TTC549 (cell line): Measurements from ENCODE around the gene AHI1.

Experiments used
- FAIRE-seq: peaks from 2 replicates; lab custom pipeline; 2012; peaks lifted over from hg19 to GRCh38; lab: Jason Lieb, UNC

AHI1 gene

DNA sequence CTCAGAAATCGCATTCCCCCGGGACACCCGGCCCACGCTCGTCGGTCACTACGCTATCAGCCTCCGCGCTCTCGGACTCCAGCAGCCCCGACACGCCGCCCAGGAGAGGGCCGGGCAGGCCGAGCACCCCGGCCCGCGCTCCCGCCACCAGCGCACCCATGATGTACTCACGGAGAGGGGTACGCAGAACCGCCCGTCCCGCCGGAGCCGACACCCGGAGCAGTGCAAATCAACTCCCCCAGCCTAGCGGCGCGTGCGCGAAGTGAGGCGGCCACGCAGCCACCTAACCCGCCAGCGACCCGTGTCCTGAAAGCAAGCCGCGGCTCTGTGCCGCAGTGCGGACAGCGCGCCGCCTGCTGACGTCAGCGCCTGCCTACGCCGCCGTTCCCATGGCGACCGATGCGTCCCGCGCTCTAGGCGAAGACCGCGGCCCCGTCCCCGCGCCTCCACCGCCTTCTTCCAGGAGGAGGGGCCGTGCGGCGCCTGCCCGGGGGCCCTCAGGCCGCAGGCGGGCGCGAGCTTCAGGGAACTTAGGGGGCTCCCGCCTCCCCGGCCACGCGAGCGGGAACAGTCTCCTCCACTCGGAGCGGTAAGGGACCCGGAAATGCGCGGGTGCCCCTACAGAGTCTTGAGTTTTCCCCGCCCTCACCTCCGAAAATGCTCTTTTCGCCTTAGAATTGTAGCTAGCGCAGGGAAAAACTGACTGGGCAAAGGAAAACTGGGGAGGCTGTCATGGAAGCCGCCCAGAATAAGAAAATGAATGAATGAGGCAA is at the start of gene AHI1:
TSS of gene AHI1 (minus strand) at position 329 of the 773 bp plus-strand sequence. CDS start 5,503 bp downstream, outside the sequence.
- no peak for FAIRE-seq

DNA sequence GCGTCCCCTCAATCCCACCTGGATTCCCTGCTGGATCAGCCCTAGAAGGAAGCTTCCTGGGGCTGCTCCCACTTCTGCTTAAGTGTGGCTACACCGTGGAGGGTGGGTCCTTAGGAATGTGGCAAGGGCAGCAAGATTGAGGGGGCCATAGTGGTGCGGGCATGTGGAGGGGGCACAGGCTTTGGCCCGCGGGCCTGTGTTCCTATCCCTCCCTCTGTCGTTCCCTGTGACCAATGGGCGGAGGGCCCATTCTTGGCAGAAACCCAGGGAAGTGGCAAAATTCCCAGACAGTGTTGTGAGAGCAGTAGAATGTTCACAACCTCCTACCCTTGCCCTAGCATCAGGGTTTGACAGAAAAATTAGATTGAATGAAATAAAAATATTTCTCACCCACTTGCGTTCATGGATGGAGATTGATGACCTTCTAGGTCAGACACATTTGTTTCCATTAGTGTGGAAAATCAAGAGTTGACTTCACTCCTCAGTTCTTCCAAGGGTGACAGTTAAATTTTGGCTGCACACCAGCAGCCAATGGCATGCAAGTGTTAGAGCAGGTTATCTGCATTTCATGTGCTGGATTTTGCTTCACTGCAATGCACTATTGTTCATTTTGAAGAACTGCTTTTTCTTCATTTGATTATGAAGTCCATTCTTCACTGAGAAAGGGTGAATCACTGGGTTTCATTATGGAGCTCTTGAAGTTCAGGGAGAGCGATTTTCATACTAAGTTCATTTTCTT is 49.3 kb upstream of the AHI1 start:
- FAIRE-seq = no peak

DNA sequence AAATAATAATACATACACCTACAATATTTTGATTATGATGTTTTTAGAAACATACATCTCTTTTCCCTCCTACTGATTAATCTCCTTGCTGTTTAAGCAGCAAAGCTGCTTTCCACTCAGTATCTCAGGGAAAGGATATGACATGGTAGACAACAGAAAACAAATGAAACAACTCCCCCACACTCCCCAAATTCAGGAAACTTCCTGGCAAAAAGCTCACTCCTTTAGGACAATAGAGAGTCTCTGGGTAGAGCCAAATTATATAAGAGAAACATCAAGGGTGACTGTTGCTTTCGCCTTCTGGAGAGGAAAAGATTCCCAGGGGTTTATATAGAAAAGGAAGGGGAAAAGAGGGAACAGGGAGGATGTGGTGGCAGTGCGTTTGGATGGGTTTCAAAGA is 48.7 kb upstream of the AHI1 start:
- FAIRE-seq = no peak

DNA sequence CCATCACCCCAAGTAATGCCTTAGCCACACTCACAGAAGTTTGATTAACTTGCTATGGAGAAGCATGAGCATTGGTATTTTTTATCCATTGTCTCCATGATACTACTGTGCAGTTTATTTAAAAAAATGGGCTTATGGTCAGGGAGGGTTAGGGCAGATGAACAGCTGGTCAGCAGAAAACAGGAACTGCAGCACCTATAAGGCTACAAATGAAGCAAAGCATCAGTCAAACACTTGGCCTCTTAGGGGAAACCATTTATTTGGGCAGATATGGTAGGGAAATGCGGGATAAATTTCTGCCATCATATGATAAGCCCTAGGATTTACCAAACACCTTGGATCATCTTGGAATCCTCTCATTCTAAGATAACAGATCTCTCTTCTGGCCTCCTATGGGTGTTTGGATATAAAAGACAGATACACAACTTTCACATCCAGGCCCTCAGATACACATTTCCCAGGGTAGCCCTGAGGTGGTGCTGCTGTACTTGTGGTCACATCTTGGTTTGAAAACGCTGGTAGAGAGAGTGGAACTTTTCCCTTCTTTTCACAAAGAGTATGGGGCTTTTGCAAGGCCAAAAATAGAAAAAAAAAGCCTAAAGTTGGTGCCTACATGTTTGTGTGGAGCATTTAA is 42.8 kb upstream of the AHI1 start:
- no peak for FAIRE-seq

DNA sequence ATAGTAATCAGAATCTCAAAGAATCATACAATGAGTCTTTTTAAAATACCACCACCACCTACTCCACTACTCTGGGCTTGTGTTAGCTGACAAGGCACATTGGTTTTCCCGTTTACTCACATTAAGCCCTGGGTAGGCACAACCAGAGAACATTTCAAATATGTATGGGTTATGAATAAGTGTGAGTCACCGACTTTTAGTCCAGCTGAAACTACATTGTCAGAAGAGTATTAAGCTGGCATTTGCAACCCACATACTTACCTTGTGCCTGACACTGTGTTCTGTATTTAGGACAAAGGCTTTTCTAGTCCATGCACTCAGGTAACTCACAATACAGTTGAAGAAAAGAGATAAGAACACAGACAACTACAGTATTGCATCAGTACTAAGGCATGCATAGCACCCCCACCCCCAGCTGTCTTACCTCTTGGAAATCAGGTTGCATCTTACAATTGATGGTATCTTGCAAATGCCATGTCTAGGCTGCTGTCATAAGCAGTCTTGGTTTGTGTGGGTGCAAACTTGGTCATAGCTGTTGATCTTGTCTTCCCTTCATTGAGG is 40.3 kb upstream of the AHI1 start:
- no peak for FAIRE-seq

DNA sequence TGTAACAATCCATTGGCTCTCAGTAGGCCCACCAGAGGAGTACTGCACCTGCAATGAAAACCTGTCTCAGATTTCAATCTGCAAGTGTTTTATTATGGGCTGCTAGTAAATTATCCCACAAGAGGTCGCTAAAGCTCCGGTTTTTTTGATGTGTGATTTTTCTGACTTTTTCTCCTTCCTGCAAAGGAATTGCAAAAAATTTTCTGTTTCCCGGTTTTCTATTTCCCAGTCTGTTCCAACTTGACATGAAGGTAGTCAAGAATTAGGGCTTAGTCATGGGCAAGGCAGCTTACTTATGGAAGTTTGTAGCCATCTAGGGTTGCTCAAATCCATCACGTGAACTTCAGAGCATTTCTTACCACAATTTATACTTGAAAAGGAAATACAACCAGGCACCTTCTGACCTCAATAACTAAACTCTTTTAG is 38.5 kb upstream of the AHI1 start:
- peak; percentile 65 for FAIRE-seq

DNA sequence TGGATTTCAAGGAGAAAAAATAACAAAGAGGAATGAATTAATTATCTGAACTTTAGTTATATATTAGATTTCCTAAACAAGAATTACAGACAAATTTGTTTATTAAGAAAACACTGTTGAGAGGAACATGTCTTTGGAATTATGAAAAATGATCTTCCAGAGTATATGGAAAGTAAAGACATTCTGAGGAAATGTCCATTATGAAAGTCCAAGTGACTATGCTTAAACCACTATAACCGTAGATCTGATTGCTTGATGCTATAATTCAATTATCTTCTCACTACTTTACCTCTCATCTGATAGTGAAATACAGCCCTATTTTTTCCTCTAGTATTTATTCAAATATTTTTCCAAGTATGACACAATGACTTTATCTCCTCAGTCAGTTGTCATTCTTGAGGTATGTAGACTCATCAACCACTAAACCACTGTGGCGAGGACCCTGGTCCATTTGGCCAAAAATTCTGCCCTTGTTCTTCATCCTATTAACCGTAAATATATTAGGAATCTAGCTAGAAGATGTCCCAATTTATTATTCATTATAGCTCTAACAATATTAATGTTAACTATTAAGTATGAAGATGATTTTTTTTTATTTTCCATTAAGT is 37.3 kb upstream of the AHI1 start:
- FAIRE-seq = no peak

DNA sequence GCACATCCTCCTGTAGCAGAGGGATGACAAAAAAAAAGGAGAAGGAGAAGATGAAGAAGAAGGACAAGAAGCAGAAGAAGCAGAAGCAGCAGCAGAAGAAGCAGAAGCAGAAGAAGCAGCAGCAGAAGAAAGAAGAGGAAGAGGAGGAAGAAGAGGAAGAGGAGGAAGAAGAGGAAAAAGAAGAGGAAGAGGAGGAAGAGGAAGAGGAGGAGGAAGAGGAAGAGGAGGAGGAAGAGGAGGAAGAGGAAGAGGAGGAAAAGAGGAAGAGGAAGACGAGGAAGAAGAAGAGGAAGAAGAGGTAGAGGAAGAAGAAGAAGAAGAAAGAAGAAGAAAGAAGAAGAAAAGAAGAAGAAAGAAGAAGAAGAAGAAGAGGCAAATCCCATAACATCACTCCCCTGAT is 35.0 kb upstream of the AHI1 start:
- FAIRE-seq = no peak

DNA sequence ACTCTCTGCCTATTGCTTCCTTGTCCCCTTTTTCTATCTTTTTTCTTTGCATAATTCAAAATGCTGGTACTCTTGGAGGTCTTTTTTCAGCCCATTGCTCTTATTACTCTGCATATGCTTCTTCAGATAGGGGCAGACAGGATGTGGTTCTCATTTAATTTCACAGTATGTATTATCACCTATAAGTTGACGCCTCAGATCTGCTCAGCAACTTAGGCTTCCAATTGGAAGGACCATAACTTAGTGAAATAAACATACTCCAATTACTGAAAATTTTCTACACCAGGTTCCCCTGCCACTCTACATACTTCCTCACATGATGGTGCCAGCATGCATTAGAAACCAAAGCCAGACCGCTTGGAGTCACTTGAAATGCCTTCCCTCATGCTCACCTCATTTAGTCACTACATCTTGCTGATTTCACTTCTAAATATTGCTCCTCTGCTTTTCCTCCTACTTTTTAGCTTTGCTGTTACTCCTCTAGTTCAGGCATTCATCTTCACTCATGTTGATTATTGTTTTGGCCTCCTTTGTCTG is 34.5 kb upstream of the AHI1 start:
- FAIRE-seq = no peak

DNA sequence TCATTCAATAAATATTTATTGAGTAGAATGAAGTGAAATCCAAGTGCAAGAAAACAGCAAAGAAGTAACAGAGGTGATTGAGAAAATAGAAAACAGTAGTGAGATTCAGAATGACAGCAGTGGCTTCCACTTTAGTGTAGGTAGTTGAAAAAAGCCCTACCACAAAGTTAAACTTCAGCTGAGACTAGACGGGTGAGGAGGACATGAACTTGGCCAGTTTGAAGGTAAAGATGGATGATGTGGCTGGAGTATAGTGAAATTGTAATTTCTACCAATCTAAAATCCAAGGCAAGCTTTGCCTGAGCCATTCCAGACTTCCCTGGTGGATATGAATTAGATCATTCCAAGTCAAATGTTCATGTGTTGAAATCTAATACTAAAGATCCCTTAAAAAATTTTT is 32.6 kb upstream of the AHI1 start:
- FAIRE-seq = no peak

DNA sequence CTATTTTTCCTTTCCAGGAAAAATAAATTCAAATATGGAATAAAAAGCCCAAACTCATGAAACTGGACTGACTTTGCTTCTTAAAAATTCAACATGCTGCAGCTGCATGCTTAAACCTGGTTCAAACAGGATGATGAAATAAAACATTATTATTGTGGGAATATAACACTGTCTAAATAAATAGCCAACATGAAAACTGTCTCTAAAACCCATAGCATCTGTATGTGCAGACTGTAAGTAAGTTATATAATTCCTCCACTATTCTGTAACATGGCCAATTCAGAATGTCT is 30.4 kb upstream of the AHI1 start:
- no peak for FAIRE-seq

DNA sequence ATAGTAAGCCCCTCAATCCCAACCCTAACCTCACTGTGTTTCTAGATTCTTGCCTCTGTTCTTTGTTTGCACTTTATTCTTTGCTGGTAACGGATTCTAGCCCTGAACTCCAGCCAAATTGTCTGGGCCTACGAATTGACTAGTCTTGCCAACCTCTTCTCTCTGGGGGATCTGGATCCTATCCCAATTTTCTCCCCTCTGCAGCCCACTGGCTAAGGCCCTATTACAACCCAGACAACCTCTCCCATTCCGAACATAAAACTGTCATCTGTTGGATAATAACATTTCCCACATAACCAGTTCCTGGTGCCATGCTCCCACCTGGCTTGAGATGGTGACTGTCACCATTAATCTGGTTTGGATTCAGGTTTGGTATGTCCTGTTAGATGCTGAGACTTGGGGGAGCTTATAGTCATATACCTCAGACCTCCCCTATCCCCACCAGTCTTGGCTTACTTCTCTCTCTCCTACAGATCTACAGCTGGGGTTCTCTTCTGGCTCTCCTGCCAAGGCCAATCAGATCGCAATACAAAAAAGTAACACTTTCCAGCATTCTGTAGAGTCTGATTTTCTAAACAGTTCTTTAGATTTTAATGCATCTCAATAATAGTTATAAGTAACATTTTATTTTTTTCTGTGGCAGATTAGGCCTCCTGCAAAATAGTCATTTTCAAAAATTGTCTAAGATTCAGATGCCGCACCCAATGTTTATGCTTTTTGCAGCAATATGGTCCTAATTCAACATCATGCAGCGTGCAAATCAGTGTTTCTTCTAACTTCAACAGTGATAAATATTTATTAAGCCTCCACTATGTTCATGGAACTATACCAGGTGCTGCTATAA is 29.8 kb upstream of the AHI1 start:
- no peak for FAIRE-seq

DNA sequence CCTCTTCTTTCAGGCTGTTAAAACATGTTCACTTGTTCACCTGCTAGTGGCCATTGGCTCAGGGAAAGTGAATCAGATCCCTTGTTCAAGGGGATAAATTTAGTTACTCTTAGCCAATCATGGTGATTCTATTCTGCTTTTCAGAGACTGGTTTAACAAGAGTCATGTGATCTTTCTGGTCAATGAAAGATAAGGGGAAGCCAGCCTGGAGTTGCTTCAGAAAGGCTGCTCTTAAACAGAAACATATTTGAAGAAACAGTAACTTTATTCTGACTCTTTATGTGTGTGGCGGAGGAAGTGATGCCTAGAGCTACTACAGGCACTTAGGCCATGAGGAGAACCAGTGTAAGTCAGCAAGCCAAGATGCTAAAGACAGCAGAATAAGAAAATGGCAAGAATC is 28.1 kb upstream of the AHI1 start:
- FAIRE-seq = no peak

DNA sequence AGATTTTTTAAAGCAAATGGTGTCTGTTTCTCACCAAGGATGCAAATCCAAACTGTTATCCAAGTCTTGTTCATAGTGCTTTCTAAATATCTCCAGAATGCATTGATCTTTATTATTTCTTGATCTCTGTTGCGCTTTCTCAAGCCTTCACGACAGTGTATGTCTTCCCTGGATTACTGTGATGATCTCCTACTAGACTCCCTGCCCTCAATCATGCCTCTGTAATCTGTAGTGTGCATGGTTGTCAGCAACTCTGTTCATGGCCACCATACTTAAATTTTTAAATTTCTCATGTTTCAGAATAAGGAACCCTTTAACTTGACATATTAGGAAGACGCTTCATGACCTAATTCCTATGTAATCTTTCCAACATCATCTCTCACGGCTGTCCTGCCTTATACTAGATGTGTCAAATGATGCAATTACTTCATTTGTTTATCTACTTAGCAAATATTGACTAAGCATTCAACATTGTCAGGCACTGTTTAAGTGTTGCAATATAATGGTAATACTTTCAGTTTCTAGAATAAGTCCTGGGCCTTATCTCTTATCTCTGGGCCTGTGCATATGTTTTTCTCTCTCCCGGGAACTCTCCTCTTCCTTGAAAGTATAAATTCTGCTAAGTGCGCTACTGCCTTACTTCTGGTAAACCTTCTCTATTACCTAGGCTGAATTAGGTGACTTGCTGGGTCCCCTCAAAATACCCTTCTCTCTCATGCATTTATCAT is 25.6 kb upstream of the AHI1 start:
- FAIRE-seq = no peak

DNA sequence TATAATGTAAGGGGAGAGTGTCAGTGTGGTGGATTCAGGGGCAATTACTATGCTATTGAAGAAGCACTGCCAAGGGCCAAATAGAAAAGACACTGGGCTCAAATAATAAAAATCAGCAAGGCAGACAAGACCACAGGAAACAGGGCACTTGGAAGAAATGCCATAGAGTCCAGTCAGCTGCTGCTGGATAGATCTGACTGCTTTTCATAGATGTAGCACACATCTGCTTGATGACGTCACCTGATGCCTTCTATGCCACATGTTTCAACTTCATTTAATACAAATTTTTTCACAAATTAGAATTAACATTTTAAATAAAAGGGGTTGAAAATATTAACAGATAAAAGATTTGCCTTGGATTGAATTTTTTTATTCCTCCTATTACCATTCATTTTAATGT is 23.9 kb upstream of the AHI1 start:
- FAIRE-seq = no peak

DNA sequence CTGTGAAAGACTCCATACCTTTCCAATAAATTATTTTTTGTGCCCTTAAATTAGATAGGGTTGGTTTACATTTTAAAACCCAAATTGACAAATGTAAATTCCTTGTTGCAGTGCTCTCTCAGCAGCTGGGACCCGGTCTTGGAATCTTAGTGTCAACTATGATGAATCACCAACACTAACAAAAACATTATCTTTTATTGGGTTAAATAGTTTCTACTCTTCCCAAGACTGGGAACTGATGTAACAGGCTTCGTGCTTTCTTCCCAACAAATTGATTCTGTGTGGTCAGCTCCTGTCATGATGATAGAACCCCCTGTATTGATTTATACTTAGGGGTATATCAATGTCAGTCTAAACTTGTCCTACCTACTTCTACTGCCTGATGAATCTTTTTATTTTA is 23.2 kb upstream of the AHI1 start:
- no peak for FAIRE-seq

DNA sequence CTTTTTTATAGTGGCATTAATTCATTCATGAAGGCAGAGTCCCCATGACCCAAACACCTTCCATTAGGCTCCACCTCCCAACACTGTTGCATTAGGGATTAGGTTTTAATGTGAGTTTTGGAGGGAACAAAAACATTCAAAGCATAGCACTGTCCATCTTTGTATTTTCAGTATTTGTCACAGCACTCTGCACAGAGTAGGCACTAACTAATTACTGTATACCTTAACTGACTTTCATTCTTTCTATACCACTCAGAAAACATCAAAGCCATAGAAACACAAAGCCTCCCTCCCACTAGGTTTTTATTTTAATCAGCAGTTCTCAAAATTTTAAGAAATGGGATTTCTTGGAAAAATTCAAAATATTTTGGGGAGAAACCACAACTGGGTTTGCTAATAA is 21.8 kb upstream of the AHI1 start:
- no peak for FAIRE-seq

DNA sequence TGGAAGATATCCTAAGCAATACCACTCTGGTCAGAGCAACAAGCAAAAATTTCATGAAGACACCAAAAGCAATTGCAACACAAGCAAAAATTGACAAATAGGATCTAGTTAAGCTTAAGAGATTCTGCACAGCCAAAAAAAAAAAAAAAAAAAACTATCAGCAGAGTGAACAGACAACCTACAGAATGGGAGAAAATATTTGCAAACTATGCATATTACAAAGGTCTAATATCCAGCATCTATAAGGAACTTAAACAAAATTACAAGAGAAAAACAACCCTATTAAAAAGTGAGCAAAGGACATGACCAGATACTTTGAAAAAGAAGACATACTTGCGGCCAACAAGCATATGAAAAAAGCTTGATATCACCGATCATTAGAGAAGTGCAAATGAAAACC is 20.0 kb upstream of the AHI1 start:
- no peak for FAIRE-seq

DNA sequence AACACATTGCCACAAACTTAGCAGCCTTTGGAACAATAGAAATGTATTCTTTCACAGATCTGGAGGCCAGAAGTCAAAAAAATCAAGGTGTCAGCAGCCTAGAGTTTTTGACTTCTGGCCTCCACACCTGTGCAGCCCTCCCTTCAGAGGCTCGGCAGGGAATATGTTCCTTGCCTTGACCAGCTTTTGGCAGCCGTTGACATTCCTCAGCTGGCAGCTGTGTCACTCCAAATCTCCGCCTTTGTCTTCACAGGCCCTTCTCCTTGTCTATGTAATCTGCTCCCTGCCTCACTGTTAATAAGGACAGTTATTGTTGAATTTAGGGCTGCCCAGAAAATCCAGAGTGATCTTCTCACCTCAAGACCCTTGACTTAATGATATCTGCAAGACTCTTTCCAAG is 17.2 kb upstream of the AHI1 start:
- no peak for FAIRE-seq

DNA sequence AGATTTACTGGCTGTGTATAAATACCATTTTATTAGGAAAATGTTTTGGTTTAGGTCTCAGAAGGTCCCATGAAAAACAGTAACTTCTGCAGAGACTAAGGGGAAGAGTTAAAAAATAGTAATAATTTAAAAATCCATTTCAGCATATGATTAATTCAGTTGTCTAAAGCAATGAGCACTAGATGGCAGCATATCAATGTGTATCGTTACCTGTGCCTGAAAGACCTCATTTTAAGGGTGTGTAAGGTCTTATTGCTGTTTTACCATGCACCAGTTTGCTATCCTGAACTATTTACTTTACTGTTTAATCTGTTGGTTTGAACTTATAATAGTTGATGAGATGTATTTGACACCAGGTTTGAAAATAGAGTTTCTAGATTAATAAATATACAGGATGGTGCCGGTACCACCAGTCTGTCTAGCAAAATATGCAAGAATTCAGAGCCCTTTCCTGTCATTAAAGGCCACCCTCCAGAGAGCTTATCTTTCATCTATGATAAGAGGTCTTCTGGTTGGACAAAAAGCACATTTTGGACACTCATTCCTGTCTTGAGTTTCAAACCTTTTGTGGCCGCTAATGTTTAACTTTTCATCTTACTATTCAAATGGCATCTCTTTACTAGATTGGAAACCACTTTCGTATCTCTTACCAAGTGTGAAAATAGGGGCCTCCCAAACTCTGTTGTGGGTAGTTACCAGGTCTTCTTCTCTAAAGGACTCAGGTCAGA is 8.9 kb upstream of the AHI1 start:
- peak; percentile 51 for FAIRE-seq
